GM21423 (cell line): ENCODE results near the gene CNIH3.

Experiments used
- ATAC-seq: cut with Tn5 transposase; IDR thresholded peaks from one replicate; pipeline ENCODE4 v1.9.1; 2021; ENCODE audit warnings: mild to moderate bottlenecking, moderate library complexity; ENCODE audit not compliant: unreplicated experiment

CNIH3 gene

GRCh38 chr1:224714553-224714952 lies 98.4 kb downstream of the CNIH3 start:
- ATAC-seq = no peak

- no peak for ATAC-seq
These were observed 102.4 kb downstream of the CNIH3 start for GRCh38 chr1:224718470-224719053.

- ATAC-seq = no peak
These were observed 103.6 kb downstream of the CNIH3 start for GRCh38 chr1:224719716-224720115.

DNA sequence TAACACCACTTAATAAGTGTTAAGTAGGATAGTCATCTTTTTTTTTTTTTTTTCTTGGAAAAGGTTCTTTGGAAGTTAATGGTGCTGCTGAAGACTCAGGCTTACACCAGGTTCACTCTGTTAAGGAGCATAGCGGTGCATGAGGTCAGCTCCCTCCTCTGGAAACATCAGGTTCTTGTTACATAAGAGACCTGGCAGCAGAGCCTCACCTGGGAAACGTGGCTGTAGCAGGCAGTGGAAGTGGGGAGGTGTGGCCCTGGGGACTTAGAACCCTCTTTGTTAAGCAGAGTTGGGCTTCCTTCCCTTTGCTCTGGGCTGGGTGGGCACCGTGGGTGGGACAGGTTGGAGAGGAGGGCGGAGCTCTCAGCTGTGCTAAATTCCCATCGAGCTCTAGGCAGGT lies 104.1 kb downstream of the CNIH3 start:
- ATAC-seq = no peak

GRCh38 chr1:224721000-224721399 lies 104.9 kb downstream of the CNIH3 start:
- no peak for ATAC-seq

- ATAC-seq = no peak
These were observed 106.7 kb downstream of the CNIH3 start for GRCh38 chr1:224722838-224723237.

- no peak for ATAC-seq
These were observed 108.4 kb downstream of the CNIH3 start for GRCh38 chr1:224724566-224724965.

DNA sequence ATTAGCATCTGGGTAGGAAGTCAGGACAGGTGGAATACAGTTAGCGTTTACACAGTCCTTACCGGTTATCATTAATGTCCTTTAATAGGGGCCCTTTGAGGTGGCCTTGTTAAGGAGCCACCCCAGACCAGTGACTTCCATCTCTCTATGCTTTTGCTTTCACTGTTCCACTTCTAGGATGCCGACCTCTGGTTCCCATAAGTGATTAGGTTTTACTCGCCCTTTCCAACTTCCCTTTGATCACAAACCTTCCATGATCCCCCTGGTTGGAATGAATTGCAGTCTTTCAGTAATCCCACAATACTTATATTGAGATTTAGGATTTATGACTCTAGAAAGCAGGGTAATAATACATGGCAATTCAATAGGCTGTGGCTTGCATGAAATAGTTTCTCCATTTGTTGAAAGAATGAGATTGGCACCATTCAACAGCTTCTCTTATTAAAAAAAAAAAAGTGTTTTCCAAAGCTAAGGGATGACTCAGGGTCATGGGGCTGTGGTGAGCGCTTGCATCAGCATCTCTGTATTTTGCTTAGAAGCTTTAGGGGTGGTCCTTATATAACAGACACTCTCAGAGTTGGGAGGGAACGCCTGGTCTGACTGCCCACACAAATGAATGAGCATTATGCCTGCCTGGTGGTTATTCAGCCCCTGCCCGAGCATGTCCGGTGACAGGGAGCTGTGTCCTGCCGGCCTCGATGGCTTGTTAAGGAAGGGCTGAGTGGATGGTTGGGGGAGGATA lies 110.5 kb downstream of the CNIH3 start:
- ATAC-seq = no peak

- no peak for ATAC-seq
These were observed 111.5 kb downstream of the CNIH3 start for GRCh38 chr1:224727351-224728289.

- no peak for ATAC-seq
These were observed 114.4 kb downstream of the CNIH3 start for GRCh38 chr1:224730540-224730939.

DNA sequence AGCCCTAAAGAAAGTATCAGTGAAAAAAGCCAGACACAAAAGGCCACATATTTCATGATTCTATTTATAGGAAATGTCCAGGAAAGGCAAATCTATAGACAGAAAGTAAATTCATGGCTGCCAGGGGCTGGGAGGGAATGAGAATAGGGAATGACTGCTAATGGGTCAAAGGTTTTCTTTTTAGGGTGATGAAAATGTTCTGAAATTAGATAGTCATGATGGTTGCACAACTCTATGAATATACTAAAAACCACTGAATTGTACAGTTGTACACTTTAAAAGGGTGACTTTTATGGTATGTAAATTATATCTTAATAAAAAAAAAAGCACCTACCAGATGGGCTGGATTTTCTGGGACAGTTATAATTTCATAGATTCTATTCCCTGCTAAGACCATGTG lies 114.8 kb downstream of the CNIH3 start:
- ATAC-seq = no peak

DNA sequence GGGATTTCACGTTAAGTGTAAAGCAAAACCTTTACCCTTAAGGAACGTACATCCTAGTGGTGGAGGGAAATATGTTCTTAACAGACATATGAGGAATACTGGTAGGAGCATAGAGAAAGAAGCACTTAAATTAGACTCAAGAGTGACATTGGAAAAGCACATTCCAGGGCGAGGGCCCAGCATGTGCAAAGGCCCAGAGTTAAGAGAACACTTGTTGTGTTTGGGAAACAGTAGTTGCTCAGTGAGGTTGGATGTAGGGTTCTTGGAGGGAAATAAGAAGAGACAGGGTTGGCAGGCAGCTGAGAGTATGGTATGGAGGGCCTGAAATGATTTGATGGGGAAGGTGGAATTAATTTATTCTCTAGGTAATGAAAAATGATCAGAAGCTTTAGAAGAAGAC lies 115.5 kb downstream of the CNIH3 start:
- no peak for ATAC-seq

GRCh38 chr1:224732377-224733026 lies 116.4 kb downstream of the CNIH3 start:
- no peak for ATAC-seq

DNA sequence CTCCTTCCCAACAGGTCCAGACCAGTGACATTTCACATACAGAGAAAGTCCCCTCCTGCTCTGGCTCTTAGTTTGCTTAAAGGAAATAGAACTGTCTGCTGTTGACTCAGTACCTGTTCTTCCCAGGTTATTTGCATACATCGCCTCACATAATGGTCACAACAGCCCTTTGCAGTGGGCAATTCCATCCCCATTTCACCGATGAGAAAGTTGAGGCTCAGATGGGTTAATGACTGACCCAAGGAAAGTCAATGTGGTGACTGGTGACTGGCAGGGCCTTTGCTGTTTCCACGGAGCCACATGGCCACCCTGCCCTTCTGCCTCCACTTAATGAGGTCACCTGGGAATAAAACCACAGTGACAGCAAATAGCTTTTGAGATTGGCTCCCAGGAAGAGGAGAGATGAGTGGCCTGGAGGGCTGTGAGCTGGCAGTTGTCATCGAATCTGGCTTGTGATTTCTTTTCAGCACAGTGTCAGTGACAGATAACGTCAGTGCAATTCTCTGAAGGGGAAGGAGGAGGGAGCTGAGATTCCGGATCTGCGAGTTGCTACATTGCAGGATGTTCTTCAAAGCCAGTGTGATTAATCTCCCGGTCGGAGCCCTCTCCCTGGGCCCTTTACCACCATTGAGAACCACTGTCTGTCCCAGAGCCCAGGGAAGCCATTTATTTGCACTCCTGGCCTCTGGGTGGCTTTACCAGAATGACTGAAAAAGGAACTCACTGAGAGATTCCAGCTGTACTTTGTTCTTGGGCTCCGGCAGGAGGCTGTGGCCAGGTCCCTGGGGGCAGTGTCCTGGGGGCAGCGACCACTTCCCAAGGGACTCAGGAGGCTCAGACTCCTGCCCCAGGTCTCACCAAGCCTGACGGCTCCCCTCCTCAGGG lies 117.2 kb downstream of the CNIH3 start:
- ATAC-seq = peak; percentile 57

DNA sequence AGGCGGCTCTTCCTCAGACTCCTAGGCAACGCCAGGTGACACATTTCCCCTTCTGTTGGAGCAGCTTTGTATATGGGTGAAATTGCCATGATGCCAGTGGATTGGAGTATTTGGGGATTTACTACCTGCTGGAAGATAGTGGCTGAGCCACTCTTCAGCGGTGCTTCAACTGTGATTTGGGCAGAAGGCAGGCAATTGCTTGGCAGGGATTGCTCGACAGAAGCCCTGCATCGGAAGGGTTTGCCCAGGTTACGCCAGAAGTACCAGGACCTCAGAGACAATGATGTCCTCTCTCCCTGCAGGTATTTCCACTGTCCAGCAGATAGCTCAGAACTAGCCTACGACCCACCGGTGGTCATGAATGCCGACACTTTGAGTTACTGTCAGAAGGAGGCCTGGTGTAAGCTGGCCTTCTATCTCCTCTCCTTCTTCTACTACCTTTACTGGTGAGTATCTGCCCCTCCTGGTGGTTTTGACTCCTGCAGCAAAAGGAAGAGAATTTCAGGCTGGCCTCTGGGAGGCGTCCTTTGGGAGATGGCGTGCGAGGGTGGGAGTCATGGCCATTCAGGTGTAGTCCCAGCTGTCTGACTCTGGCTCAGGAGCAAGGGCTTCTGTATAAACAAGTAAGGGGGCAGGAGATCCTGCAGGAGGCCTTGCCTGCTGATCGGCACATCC lies 118.3 kb downstream of the CNIH3 start:
- ATAC-seq = no peak

GRCh38 chr1:224735159-224735558 lies 119.0 kb downstream of the CNIH3 start:
- no peak for ATAC-seq

DNA sequence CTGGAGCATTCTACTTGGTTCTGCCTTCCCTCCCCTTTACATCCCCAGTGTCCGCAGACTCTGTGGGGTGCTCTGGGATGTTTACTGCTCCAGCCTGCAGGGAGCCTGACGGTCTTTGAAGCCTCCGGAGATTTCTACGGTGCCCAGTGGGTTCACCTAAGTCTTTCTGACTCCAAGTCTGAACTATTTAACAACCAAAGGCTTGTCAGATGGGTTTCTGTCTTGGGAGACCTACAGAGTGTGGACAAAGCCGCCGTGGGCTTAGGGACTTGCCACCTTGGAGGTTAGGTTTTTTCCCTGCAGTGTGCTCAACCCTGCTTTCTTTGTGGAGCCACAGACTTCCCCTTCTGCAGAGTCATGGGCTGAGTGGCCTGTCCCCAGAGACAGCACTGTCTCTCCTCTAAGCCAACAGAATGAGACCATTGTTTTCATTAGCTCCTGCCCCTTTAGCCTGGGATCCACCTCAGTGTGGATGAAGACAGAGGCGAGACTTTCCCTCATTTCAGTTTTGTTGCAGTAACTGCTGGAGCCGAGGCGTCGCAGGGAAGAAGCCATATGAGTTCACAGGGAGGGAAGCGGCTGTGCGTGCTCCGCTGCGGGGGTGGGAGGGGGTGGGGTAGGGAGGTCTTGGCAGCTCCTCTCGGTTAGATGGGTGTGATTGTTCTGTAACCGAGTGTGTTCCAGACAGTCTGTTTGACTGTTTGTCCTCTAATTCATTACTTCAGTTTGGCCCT lies 120.7 kb downstream of the CNIH3 start:
- peak; percentile 47 for ATAC-seq

DNA sequence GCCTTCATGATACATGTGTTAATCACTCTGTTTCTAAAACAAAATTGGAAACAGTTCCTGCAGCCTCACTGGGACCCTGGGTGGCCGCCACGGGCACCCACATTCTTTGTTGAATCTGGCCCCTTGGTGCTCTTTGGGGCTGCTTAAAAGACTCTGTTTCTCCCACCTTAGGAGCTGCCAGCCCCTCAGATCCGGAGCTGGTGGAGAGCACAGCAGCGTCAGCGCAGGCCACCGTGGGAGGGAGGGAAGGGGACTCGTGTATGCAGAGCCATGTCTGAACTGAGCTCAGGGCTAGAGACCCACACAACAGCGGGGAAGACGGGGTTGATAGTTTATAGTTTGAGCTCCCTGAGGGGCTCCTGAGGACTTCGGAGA lies 121.2 kb downstream of the CNIH3 start:
- no peak for ATAC-seq
